ENCODE measurements around the gene LRRC40. TPM values are rescaled to one million over a fixed set of nuclear protein-coding genes. Genes with fewer than 3 reads are reported as not detected.
A peak's percentile ranks its signal among the peaks of the same experiment; 100 is the strongest.

The LRRC40 gene
- total RNA-seq (2021; ENCODE audit: unreplicated experiment) (15.9 TPM), Bru-seq, nascent RNA (percentile 76 among the genes with signal in this experiment), BruChase-seq, experiment 1, labeled RNA remaining after a 2-hour chase (percentile 75 among the genes with signal in this experiment), BruChase-seq, experiment 2, labeled RNA remaining after a 6-hour chase (percentile 72 among the genes with signal in this experiment)
- polyA plus RNA-seq (2012; ENCODE audit: insufficient read length) = 8.1 TPM
- long read RNA-seq, transcript LRRC40-201 (15 exons, 2,884 nt) = major isoform, 51 of 59 reads
- long read RNA-seq, partial matches to known transcripts = 1 of 59 reads
- long read RNA-seq, other reads (novel, unspliced or antisense) = 7 of 59 reads

- Histone ChIP-seq H3K27ac (ENCODE audit: low read length) (peak within 1 kb of the TSS; percentile 97), H3K27me3 (ENCODE audit: control insufficient read depth, insufficient read depth, low read length) (no peaks in the 10 kb centered on the region), H3K4me1 (ENCODE audit: control insufficient read depth, insufficient read depth, low read length) (peaks cover 7% of the 10 kb centered on the region; the same call in 1 of the 2 replicates), H3K9me3 (ENCODE audit: control insufficient read depth, insufficient read depth, low read depth, low read length) (no peaks in the 10 kb centered on the region), H3K4me3 (ENCODE audit: low read depth in 2 of 2, low read length in 2 of 2) (peak within 1 kb of the TSS; percentile 83 to 92), H3K36me3 (ENCODE audit: control insufficient read depth, insufficient read depth, low read length) (peaks cover 4% of the 10 kb centered on the region; the same call in 1 of the 2 replicates)
- no TSS peak for BruUV-seq (replicated peaks)
- CTCF ChIA-PET = no interaction called here
- ATAC-seq = peak; percentile 98
- TF ChIP-seq SIN3A (IDR thresholded peaks at IDR 0.05; ENCODE audit: borderline replicate concordance, insufficient read depth, low read depth, low read length) (peak; percentile 71; the same call in 1 of the 2 replicates), TCF7L2 (IDR thresholded peaks at IDR 0.05; ENCODE audit: low read depth, low read length) (peak; percentile 87), CTCF (IDR thresholded peaks at IDR 0.05) (no peak), POLR2AphosphoS5 (IDR thresholded peaks at IDR 0.05; ENCODE audit: low read depth, low read length) (peak; percentile 94)
- DNase-seq (ENCODE audit: low read depth, low spot score) = peak; percentile 74
- in situ Hi-C loops (cut with HindIII; ENCODE audit: low pct_unique_long_range_greater_than_20kb, low sequenced_read_pairs) = no loop called here
- intact Hi-C loops (cut with micrococcal nuclease; ENCODE audit: unreplicated experiment) = loop anchor here (5.0 kb wide), 1 partner anchor 73 kb away; no protein-coding TSS in a partner anchor
- POLR2A ChIA-PET = no interaction called here
Observed at GRCh38 chr1:70205434-70206118, at the start of gene LRRC40. TSS of gene LRRC40 (minus strand) at chr1:70205579. CDS start at chr1:70205540, 39 bp downstream.

GRCh38 chr1:70248729-70249128 is 43.4 kb upstream of the LRRC40 start:
- ChIA-PET POLR2A (no interaction called here), CTCF (no interaction called here)
- intact Hi-C loops (cut with micrococcal nuclease; ENCODE audit: unreplicated experiment) (no loop called here), in situ Hi-C loops (cut with HindIII; ENCODE audit: low pct_unique_long_range_greater_than_20kb, low sequenced_read_pairs) (no loop called here)
- Histone ChIP-seq H3K9me3 (ENCODE audit: control insufficient read depth, insufficient read depth, low read depth, low read length) (no peaks in the 10 kb centered on the region), H3K27ac (ENCODE audit: low read length) (no peak overlapping the region), H3K4me1 (ENCODE audit: control insufficient read depth, insufficient read depth, low read length) (no peaks in the 10 kb centered on the region), H3K27me3 (ENCODE audit: control insufficient read depth, insufficient read depth, low read length) (no peaks in the 10 kb centered on the region), H3K4me3 (ENCODE audit: low read depth in 2 of 2, low read length in 2 of 2) (no peak overlapping the region), H3K36me3 (ENCODE audit: control insufficient read depth, insufficient read depth, low read length) (peaks cover 85% of the 10 kb centered on the region)
- ATAC-seq (no peak), DNase-seq (ENCODE audit: low read depth, low spot score) (no peak)
- no TSS peak for BruUV-seq (replicated peaks)
- TF ChIP-seq CTCF (IDR thresholded peaks at IDR 0.05) (no peak), POLR2AphosphoS5 (IDR thresholded peaks at IDR 0.05; ENCODE audit: low read depth, low read length) (no peak), SIN3A (IDR thresholded peaks at IDR 0.05; ENCODE audit: borderline replicate concordance, insufficient read depth, low read depth, low read length) (no peak), TCF7L2 (IDR thresholded peaks at IDR 0.05; ENCODE audit: low read depth, low read length) (no peak), REST (IDR thresholded peaks at IDR 0.05; ENCODE audit: insufficient read depth in 1 of 2, low read depth in 2 of 2, low read length in 1 of 2) (no peak)

Data from Panc1 (cell line).